ENCODE data around the gene CBX5. TPM values are rescaled to one million over a fixed set of nuclear protein-coding genes. Genes with fewer than 3 reads are reported as not detected.
A peak's percentile ranks its signal among the peaks of the same experiment; 100 is the strongest.

The CBX5 gene
- total and polyA plus RNA-seq, 10 of the 15 experiments (the other 5 are each of a cell fraction or from before 2014, with no cell fraction given): 46.7 to 138 (median 74.6) TPM

DNA sequence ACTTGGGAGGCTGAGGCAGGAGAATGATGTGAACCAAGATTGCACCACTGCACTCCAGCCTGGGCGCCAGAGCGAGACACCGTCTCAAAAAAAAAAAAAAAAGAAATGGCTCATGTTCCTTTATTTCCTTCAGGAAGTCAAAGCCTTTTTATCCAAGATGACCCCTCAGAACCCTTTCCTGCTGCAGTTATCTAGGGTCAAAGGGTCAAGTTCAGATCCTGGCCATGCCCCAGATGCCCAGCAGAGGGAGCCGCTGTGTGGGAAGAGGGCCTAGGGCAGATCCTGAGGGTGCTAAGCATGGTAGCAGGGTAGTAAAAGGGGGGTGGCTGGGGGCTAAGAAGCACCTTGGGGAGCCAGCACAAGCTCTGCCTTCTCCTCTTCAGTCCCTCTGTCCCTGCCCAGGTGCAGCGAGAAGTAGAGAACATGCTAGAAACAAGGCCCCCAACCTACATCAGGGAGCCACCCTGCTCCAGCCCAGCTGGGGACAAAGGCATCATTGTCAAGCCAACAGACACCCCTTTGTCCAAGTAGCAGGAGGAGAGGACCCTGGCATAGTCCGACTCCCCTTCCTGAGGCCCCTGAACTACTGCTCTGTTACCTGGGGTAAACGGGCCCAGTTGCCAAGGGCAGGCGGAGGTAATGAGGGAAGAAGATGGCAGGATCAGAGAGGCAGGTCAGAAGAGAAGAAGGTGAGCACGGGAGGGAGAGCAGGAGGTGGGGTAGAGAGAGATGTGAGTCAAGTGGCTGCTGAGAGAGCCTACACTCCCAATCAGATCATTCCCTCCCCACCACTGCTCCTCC, 14.4 kb upstream of the CBX5 start (continued):
- TF ChIP-seq STAT3 (IDR thresholded peaks at IDR 0.05; ENCODE audit: low read depth, low read length) (no peak), PAX8 (IDR thresholded peaks at IDR 0.05) (no peak), SIN3A (IDR thresholded peaks at IDR 0.05; ENCODE audit: low read depth, low read length) (no peak), MEF2A (IDR thresholded peaks at IDR 0.05; ENCODE audit: insufficient read depth, low read depth, low read length) (no peak), CEBPB (IDR thresholded peaks at IDR 0.05; ENCODE audit: borderline replicate concordance in 1 of 2, low read depth in 2 of 2, low read length in 2 of 2) (no peak), BMI1 (IDR thresholded peaks at IDR 0.05; ENCODE audit: borderline replicate concordance) (no peak), CREB1 (IDR thresholded peaks at IDR 0.05; ENCODE audit: low read depth) (no peak), CHD4 (IDR thresholded peaks at IDR 0.05) (no peak), CBX3 (IDR thresholded peaks at IDR 0.05; ENCODE audit: borderline replicate concordance, low read depth) (no peak), ATF7 (IDR thresholded peaks at IDR 0.05; ENCODE audit: low read depth) (no peak), GABPA (IDR thresholded peaks at IDR 0.05; ENCODE audit: low read depth) (no peak), RELA (IDR thresholded peaks at IDR 0.05; ENCODE audit: borderline replicate concordance, partially characterized antibody) (no peak), RUNX3 (IDR thresholded peaks at IDR 0.05; ENCODE audit: low read length) (peak; percentile 22; the same call in 1 of the 2 replicates), IKZF2 (IDR thresholded peaks at IDR 0.05) (no peak), RAD21 (IDR thresholded peaks at IDR 0.05; ENCODE audit: insufficient read depth, low read depth, low read length) (peak; percentile 86), RBBP5 (conservative IDR thresholded peaks at IDR 0.05) (no peak), DPF2 (IDR thresholded peaks at IDR 0.05) (no peak), RCOR1 (conservative IDR thresholded peaks at IDR 0.05; ENCODE audit: low read depth, low read length) (no peak), NR2F1 (conservative IDR thresholded peaks at IDR 0.05) (peak; percentile 99), NFYA (IDR thresholded peaks at IDR 0.05; ENCODE audit: borderline replicate concordance, low read depth, low read length) (no peak), TCF7 (IDR thresholded peaks at IDR 0.05; ENCODE audit: borderline replicate concordance) (no peak), STAT1 (conservative IDR thresholded peaks at IDR 0.05) (no peak)
- TF ChIP-seq, protein P1, sequence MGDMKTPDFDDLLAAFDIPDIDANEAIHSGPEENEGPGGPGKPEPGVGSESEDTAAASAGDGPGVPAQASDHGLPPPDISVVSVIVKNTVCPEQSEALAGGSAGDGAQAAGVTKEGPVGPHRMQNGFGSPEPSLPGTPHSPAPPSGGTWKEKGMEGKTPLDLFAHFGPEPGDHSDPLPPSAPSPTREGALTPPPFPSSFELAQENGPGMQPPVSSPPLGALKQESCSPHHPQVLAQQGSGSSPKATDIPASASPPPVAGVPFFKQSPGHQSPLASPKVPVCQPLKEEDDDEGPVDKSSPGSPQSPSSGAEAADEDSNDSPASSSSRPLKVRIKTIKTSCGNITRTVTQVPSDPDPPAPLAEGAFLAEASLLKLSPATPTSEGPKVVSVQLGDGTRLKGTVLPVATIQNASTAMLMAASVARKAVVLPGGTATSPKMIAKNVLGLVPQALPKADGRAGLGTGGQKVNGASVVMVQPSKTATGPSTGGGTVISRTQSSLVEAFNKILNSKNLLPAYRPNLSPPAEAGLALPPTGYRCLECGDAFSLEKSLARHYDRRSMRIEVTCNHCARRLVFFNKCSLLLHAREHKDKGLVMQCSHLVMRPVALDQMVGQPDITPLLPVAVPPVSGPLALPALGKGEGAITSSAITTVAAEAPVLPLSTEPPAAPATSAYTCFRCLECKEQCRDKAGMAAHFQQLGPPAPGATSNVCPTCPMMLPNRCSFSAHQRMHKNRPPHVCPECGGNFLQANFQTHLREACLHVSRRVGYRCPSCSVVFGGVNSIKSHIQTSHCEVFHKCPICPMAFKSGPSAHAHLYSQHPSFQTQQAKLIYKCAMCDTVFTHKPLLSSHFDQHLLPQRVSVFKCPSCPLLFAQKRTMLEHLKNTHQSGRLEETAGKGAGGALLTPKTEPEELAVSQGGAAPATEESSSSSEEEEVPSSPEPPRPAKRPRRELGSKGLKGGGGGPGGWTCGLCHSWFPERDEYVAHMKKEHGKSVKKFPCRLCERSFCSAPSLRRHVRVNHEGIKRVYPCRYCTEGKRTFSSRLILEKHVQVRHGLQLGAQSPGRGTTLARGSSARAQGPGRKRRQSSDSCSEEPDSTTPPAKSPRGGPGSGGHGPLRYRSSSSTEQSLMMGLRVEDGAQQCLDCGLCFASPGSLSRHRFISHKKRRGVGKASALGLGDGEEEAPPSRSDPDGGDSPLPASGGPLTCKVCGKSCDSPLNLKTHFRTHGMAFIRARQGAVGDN (IDR thresholded peaks at IDR 0.05): no peak
- TF ChIP-seq, protein P2, sequence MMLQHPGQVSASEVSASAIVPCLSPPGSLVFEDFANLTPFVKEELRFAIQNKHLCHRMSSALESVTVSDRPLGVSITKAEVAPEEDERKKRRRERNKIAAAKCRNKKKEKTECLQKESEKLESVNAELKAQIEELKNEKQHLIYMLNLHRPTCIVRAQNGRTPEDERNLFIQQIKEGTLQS (IDR thresholded peaks at IDR 0.05; ENCODE audit: borderline replicate concordance, extremely low read depth, low read depth, low read length): no peak
- TF ChIP-seq, protein P3, sequence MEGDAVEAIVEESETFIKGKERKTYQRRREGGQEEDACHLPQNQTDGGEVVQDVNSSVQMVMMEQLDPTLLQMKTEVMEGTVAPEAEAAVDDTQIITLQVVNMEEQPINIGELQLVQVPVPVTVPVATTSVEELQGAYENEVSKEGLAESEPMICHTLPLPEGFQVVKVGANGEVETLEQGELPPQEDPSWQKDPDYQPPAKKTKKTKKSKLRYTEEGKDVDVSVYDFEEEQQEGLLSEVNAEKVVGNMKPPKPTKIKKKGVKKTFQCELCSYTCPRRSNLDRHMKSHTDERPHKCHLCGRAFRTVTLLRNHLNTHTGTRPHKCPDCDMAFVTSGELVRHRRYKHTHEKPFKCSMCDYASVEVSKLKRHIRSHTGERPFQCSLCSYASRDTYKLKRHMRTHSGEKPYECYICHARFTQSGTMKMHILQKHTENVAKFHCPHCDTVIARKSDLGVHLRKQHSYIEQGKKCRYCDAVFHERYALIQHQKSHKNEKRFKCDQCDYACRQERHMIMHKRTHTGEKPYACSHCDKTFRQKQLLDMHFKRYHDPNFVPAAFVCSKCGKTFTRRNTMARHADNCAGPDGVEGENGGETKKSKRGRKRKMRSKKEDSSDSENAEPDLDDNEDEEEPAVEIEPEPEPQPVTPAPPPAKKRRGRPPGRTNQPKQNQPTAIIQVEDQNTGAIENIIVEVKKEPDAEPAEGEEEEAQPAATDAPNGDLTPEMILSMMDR (IDR thresholded peaks at IDR 0.05 in 2 of 3, conservative IDR thresholded peaks at IDR 0.05 in 1 of 3; ENCODE audit: control insufficient read depth in 2 of 3, extremely low read depth in 1 of 3, insufficient read depth in 1 of 3, low read depth in 3 of 3, low read length in 3 of 3): peak; percentile 74 to 94 (median 91)

Data from GM12878 (cell line).